Gastrocnemius medialis (tissue), 4 donors: ENCODE data around the gene CNKSR1. TPM values are rescaled to one million over a fixed set of nuclear protein-coding genes. Genes with fewer than 3 reads are reported as not detected.

ENCODE experiments used
- ATAC-seq, 2 donors: fragments of 150-250 bp; one replicate each; pipeline ENCODE4 v1.9.1; 2016
- DNase-seq, 2 donors: peaks; one replicate each; pipeline ENCODE4 v3.0.0-alpha.2; 2019
- H3K27ac ChIP-seq, 4 donors: fragments of 200-600 bp; sonication (generic); 1 replicate in 1 of 4; 2 replicates in 3 of 4; pipeline ENCODE4 v1.5.1; 2016 to 2018; ENCODE audit warnings: mild to moderate bottlenecking in 2 of 4, moderate library complexity in 1 of 4
- H3K27me3 ChIP-seq, 3 donors: fragments of 200-600 bp; sonication (generic) in 2 of 3; 1 replicate in 1 of 3; 2 replicates in 2 of 3; pipeline versions ENCODE4 v1.5.1 to v1.6.0; 2016 to 2019; ENCODE audit warnings: mild to moderate bottlenecking in 1 of 3, moderate library complexity in 1 of 3
- H3K36me3 ChIP-seq, 2 donors: fragments of 200-600 bp; sonication (generic) in 1 of 2; one replicate each; pipeline ENCODE4 v1.5.1; 2017 to 2018
- H3K4me1 ChIP-seq, 2 donors: fragments of 200-600 bp; sonication (generic) in 1 of 2; one replicate each; pipeline ENCODE4 v1.5.1; 2016 to 2017; ENCODE audit warnings: mild to moderate bottlenecking in 2 of 2
- H3K4me3 ChIP-seq, 4 donors: fragments of 200-600 bp; sonication (generic) in 3 of 4; 1 replicate in 1 of 4; 2 replicates in 3 of 4; pipeline ENCODE4 v1.5.1; 2016 to 2019; ENCODE audit warnings: mild to moderate bottlenecking in 2 of 4
- H3K9me3 ChIP-seq, 3 donors: fragments of 200-600 bp; sonication (generic) in 2 of 3; 1 replicate in 1 of 3; 2 replicates in 2 of 3; pipeline ENCODE4 v1.5.1; 2016 to 2019
- CTCF ChIP-seq, 5 experiments: fragments of 450-650 bp in 3 of 5; fragments of 200-600 bp in 2 of 5; sonication (generic) in 2 of 5; IDR thresholded peaks in 4 of 5; conservative IDR thresholded peaks in 1 of 5; 1 replicate in 4 of 5; 2 replicates in 1 of 5; pipeline ENCODE4 v1.5.1; 2016 to 2019; ENCODE audit warnings: antibody characterized with exemption in 5 of 5, mild to moderate bottlenecking in 3 of 5, moderate library complexity in 3 of 5
- POLR2A ChIP-seq, 2 donors: fragments of 450-650 bp; IDR thresholded peaks; one replicate each; pipeline ENCODE4 v1.6.1; 2017; ENCODE audit warnings: antibody characterized with exemption in 2 of 2, mild to moderate bottlenecking in 2 of 2, moderate library complexity in 2 of 2
- in situ Hi-C, 4 donors: fragments of 200-750 bp; cut with MboI; loops; one replicate each; pipeline versions ENCODE4 v1.15.0 to v1.8.0; 2017; ENCODE audit warnings: low sequenced_read_pairs in 4 of 4
- intact Hi-C: fragments of 100-400 bp; cut with DNase I; formaldehyde crosslinking; loops from one replicate; pipeline ENCODE4 v1.15.1; 2023; ENCODE audit warnings: low total_unique reads
- total RNA-seq, 4 donors: library from RNA; depleted of rRNA; stranded (reverse); fragments of >200 nt; gene quantifications; one replicate each; pipeline versions ENCODE4 v1.1.0 to v1.2.3, GENCODE V29; 2016

CNKSR1 gene
- total RNA-seq, 4 donors from 2014 or later: 23.7 to 50.6 (median 44.6) TPM

- Histone ChIP-seq H3K27me3 (no peaks in the 10 kb centered on the region), H3K36me3 (peaks cover 0 to 3% of the 10 kb centered on the region in 2 donors), H3K27ac (peak overlapping the region; percentile 88 to 97 (median 92)), H3K4me1 (peaks cover 20 to 26% of the 10 kb centered on the region in 2 donors), H3K9me3 (no peaks in the 10 kb centered on the region), H3K4me3 (peak overlapping the region; percentile 73 to 99 (median 86))
- intact Hi-C loops (no loop called here), in situ Hi-C loops (loop anchor here in 2 of 4 donors (5.0 to 25.0 kb wide), 3 partner anchors 57 to 283 kb away; partner anchors contain the start of genes PAQR7 (in 1 of the 2) and SLC30A2 (in 1 of the 2))
- DNase-seq (no peak), ATAC-seq (peak; percentile 9)
- TF ChIP-seq CTCF (IDR thresholded peaks at IDR 0.05 in 4 of 5, conservative IDR thresholded peaks at IDR 0.05 in 1 of 5): no peak
- TF ChIP-seq POLR2A (IDR thresholded peaks at IDR 0.05): no peak
Observed at GRCh38 chr1:26170472-26170821, 6.8 kb upstream of the CNKSR1 start.

DNA sequence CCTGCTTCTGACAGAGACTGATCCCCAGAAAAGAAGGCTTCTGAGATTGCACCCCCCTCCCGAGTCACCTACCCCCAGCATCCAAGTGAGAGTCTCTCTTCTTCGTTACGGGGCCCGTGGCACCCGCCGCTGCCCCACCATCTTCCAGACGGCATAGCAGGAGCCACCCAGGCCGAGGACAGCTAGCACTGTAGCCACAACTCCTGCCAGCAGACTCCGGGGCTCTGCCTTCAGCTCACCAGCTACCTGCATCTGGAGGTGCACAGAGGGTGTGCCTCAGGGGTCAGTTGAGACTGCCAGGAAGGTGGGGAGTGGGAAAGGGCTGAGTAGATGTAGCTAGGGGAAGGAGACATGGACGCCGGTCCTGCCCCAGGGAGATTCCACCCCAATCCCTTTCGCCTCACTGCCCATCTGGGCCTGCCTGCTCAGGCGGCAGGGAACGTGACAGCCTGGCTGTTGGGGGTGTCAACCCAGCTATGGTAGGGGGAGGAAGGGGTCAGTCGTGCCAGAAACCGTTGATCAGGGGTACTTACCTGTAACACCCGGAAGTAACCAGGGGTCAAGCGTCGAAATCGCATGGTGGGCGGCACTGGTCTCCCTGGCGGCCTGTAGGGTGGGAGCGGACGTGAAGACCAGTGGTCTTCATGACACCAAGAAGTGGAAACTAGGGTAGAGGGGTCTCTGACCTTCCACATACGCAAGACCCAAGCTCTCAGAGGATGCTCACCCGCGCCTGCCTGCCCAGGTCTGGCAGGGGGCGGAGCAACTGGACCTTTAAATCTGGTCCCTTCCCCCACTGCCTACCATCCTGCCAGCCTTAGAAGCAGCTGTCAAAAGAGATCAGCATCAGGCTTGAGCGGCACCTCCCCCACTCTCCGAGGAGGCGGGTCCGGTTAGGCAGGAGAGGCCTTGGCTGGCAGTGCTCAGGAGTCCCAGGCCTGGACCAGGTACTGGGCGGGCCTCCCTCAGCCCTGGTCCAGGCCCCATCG, 5.9 kb upstream of the CNKSR1 start, which contains the start of gene ZNF593OS:
ZNF593OS (minus strand) TSS at position 749 of the 989 bp plus-strand sequence; CDS start at position 578, 171 bp downstream.
- intact Hi-C loops (no loop called here), in situ Hi-C loops (loop anchor here in 2 of 4 donors (5.0 to 25.0 kb wide), 3 partner anchors 56 to 284 kb away; partner anchors contain the start of genes PAQR7 (in 1 of the 2) and SLC30A2 (in 1 of the 2))
- peak in 1 of 2 donors; percentile 50 for ATAC-seq
- H3K36me3 ChIP-seq: peaks cover 0 to 3% of the 10 kb centered on the region in 2 donors
- peaks cover 20 to 26% of the 10 kb centered on the region in 2 donors for H3K4me1 ChIP-seq
- DNase-seq: peak; percentile 27 to 85
- H3K4me3 ChIP-seq: peak within 1 kb of the TSS; percentile 73 to 99 (median 86)
- peak within 1 kb of the TSS; percentile 88 to 97 (median 92) for H3K27ac ChIP-seq
- TF ChIP-seq POLR2A (IDR thresholded peaks at IDR 0.05) (peak in 1 of 2 donors; percentile 50), CTCF (IDR thresholded peaks at IDR 0.05 in 4 of 5, conservative IDR thresholded peaks at IDR 0.05 in 1 of 5) (no peak)
- H3K9me3 ChIP-seq: no peaks in the 10 kb centered on the region
- H3K27me3 ChIP-seq: no peaks in the 10 kb centered on the region

DNA sequence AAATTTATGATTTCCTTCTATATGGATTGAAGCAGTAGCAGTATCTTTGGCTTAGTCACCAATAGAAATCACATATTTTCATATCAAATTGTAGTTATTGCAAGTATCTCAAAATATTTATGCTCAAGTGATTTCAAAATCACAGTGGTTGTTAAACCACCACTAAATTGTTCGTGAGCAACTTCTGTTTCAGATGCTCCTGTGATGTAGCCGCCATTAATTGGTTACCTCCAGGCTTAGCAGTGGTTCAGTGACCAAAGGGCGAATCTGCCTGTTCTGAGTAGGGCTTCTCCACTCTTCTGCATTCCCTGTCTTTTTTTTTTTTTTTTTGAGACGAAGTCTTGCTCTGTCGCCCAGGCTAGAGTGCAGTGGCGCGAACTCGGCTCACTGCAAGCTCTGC, 1.9 kb upstream of the CNKSR1 start:
- TF ChIP-seq POLR2A (IDR thresholded peaks at IDR 0.05) (no peak), CTCF (IDR thresholded peaks at IDR 0.05 in 4 of 5, conservative IDR thresholded peaks at IDR 0.05 in 1 of 5) (no peak)
- Histone ChIP-seq H3K27me3 (no peaks in the 10 kb centered on the region), H3K4me3 (no peak overlapping the region), H3K36me3 (peaks cover 0 to 3% of the 10 kb centered on the region in 2 donors), H3K4me1 (peaks cover 18 to 20% of the 10 kb centered on the region in 2 donors), H3K27ac (no peak overlapping the region), H3K9me3 (no peaks in the 10 kb centered on the region)
- intact Hi-C loops: no loop called here
- ATAC-seq (no peak), DNase-seq (no peak)
- in situ Hi-C loops: no loop called here

DNA sequence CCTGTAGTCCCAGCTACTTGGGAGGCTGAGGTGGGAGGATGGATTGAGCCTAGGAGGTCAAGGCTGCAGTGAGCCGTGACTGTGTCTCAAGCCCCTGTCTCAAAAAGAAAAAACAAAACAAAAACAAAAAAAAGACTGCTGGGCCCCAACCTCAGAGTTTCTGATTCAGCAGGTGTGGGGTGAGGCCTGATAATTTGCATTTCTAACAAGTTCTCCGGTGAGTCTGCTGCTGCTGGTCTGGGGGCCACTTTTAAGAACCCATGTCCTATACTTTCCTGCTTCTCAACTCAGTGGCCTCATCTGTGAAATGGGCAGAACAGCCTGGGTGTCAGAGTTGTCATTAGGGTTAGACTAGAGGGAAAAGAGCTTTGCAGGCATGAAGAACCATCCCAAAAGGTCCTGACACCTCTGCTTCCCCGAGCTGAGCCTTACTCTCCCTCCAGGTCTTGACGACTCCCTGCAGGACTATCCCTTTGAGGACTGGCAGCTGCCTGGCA, 2.8 kb downstream of the CNKSR1 start:
- Histone ChIP-seq H3K36me3 (peaks cover 0 to 11% of the 10 kb centered on the region in 2 donors), H3K4me3 (no peak overlapping the region), H3K9me3 (no peaks in the 10 kb centered on the region), H3K27ac (peak overlapping the region in 3 of 4 donors; percentile 94 to 98 (median 98)), H3K27me3 (no peaks in the 10 kb centered on the region), H3K4me1 (peaks cover 26 to 35% of the 10 kb centered on the region in 2 donors)
- intact Hi-C loops: loop anchor here (5.0 kb wide), 1 partner anchor 97 kb away; no protein-coding TSS in a partner anchor
- in situ Hi-C loops: no loop called here
- no peak for DNase-seq
- TF ChIP-seq CTCF (IDR thresholded peaks at IDR 0.05 in 4 of 5, conservative IDR thresholded peaks at IDR 0.05 in 1 of 5) (no peak), POLR2A (IDR thresholded peaks at IDR 0.05) (no peak)
- no peak for ATAC-seq
